ENCODE results near the gene PPP1R1C. TPM values are rescaled to one million over a fixed set of nuclear protein-coding genes. Genes with fewer than 3 reads are reported as not detected.

The PPP1R1C gene
- total and polyA plus RNA-seq, 2 experiments from 2014 or later = 3.5 to 18.8 TPM

GRCh38 chr2:182048621-182049020, 63.0 kb downstream of the PPP1R1C start:
- peaks cover 2% of the 10 kb centered on the region for H3K27me3 Mint-ChIP-seq (ENCODE audit: insufficient read depth, low read depth, poor library complexity)

More at GRCh38 chr2:182048621-182049020, 63.0 kb downstream of the PPP1R1C start:
- no peak overlapping the region for H3K27ac Mint-ChIP-seq
- H2AFZ ChIP-seq = no peak overlapping the region
- no peaks in the 10 kb centered on the region for H3K36me3 Mint-ChIP-seq (ENCODE audit: low read depth)
- H3F3A ChIP-seq (replicated peaks; ENCODE audit: low read depth) = no peaks in the 10 kb centered on the region
- H4K20me1 ChIP-seq (replicated peaks; ENCODE audit: insufficient read depth) = no peaks in the 10 kb centered on the region
- H3K4me3 ChIP-seq = no peak overlapping the region
- no peak overlapping the region for H3K27ac ChIP-seq (ENCODE audit: low read depth)
- no peak for DNase-seq (ENCODE audit: low spot score)
- no peaks in the 10 kb centered on the region for H3K36me3 ChIP-seq (ENCODE audit: insufficient read depth)
- 0 out of 2 replicates have a peak, but pooled peaks cover 3% of the 10 kb centered on the region for H3K4me1 ChIP-seq (ENCODE audit: insufficient read depth)
- no peak overlapping the region for H3K4me2 ChIP-seq
- H3K4me3 Mint-ChIP-seq = no peak overlapping the region
- peaks cover 11% of the 10 kb centered on the region; the same call in 2 of the 3 replicates for H3K4me1 Mint-ChIP-seq
- ATAC-seq = no peak
- no peak for TF ChIP-seq ZNF114 (CRISPR knock-in tag; IDR thresholded peaks at IDR 0.05)
- TF ChIP-seq STAT1 (IDR thresholded peaks at IDR 0.05; ENCODE audit: unreplicated experiment) = no peak
- TF ChIP-seq NANOG (IDR thresholded peaks at IDR 0.05; ENCODE audit: borderline replicate concordance) = no peak
- no peak for TF ChIP-seq JUNB (IDR thresholded peaks at IDR 0.05; ENCODE audit: unreplicated experiment)
- no peak for TF ChIP-seq REST (IDR thresholded peaks at IDR 0.05; ENCODE audit: unreplicated experiment)
- TF ChIP-seq, protein P1, sequence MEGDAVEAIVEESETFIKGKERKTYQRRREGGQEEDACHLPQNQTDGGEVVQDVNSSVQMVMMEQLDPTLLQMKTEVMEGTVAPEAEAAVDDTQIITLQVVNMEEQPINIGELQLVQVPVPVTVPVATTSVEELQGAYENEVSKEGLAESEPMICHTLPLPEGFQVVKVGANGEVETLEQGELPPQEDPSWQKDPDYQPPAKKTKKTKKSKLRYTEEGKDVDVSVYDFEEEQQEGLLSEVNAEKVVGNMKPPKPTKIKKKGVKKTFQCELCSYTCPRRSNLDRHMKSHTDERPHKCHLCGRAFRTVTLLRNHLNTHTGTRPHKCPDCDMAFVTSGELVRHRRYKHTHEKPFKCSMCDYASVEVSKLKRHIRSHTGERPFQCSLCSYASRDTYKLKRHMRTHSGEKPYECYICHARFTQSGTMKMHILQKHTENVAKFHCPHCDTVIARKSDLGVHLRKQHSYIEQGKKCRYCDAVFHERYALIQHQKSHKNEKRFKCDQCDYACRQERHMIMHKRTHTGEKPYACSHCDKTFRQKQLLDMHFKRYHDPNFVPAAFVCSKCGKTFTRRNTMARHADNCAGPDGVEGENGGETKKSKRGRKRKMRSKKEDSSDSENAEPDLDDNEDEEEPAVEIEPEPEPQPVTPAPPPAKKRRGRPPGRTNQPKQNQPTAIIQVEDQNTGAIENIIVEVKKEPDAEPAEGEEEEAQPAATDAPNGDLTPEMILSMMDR (conservative IDR thresholded peaks at IDR 0.05; ENCODE audit: low read depth in 2 of 2) = no peak
- no peak for TF ChIP-seq POLR2AphosphoS5 (IDR thresholded peaks at IDR 0.05; ENCODE audit: low read depth)
- no peak for TF ChIP-seq EZH2phosphoT487 (IDR thresholded peaks at IDR 0.05; ENCODE audit: unreplicated experiment)
- no peak for TF ChIP-seq ZNF331 (CRISPR knock-in tag; IDR thresholded peaks at IDR 0.05; ENCODE audit: low read depth)
- TF ChIP-seq EZH2 (IDR thresholded peaks at IDR 0.05; ENCODE audit: low read depth, unreplicated experiment) = no peak
- TF ChIP-seq, protein P2, sequence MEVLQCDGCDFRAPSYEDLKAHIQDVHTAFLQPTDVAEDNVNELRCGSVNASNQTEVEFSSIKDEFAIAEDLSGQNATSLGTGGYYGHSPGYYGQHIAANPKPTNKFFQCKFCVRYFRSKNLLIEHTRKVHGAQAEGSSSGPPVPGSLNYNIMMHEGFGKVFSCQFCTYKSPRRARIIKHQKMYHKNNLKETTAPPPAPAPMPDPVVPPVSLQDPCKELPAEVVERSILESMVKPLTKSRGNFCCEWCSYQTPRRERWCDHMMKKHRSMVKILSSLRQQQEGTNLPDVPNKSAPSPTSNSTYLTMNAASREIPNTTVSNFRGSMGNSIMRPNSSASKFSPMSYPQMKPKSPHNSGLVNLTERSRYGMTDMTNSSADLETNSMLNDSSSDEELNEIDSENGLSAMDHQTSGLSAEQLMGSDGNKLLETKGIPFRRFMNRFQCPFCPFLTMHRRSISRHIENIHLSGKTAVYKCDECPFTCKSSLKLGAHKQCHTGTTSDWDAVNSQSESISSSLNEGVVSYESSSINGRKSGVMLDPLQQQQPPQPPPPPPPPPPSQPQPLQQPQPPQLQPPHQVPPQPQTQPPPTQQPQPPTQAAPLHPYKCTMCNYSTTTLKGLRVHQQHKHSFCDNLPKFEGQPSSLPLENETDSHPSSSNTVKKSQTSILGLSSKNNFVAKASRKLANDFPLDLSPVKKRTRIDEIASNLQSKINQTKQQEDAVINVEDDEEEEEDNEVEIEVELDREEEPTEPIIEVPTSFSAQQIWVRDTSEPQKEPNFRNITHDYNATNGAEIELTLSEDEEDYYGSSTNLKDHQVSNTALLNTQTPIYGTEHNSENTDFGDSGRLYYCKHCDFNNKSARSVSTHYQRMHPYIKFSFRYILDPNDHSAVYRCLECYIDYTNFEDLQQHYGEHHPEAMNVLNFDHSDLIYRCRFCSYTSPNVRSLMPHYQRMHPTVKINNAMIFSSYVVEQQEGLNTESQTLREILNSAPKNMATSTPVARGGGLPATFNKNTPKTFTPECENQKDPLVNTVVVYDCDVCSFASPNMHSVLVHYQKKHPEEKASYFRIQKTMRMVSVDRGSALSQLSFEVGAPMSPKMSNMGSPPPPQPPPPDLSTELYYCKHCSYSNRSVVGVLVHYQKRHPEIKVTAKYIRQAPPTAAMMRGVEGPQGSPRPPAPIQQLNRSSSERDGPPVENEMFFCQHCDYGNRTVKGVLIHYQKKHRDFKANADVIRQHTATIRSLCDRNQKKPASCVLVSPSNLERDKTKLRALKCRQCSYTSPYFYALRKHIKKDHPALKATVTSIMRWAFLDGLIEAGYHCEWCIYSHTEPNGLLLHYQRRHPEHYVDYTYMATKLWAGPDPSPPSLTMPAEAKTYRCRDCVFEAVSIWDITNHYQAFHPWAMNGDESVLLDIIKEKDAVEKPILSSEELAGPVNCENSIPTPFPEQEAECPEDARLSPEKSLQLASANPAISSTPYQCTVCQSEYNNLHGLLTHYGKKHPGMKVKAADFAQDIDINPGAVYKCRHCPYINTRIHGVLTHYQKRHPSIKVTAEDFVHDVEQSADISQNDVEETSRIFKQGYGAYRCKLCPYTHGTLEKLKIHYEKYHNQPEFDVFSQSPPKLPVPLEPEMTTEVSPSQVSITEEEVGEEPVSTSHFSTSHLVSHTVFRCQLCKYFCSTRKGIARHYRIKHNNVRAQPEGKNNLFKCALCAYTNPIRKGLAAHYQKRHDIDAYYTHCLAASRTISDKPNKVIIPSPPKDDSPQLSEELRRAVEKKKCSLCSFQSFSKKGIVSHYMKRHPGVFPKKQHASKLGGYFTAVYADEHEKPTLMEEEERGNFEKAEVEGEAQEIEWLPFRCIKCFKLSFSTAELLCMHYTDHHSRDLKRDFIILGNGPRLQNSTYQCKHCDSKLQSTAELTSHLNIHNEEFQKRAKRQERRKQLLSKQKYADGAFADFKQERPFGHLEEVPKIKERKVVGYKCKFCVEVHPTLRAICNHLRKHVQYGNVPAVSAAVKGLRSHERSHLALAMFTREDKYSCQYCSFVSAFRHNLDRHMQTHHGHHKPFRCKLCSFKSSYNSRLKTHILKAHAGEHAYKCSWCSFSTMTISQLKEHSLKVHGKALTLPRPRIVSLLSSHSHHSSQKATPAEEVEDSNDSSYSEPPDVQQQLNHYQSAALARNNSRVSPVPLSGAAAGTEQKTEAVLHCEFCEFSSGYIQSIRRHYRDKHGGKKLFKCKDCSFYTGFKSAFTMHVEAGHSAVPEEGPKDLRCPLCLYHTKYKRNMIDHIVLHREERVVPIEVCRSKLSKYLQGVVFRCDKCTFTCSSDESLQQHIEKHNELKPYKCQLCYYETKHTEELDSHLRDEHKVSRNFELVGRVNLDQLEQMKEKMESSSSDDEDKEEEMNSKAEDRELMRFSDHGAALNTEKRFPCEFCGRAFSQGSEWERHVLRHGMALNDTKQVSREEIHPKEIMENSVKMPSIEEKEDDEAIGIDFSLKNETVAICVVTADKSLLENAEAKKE (CRISPR knock-in tag; IDR thresholded peaks at IDR 0.05) = no peak
- TF ChIP-seq CREB1 (CRISPR knock-in tag; IDR thresholded peaks at IDR 0.05; ENCODE audit: low read depth) = no peak
- TF ChIP-seq ETS1 (IDR thresholded peaks at IDR 0.05) = no peak
- H3K9me2 ChIP-seq (ENCODE audit: insufficient read depth) = no peaks in the 10 kb centered on the region
- no peaks in the 10 kb centered on the region for H3K9me3 Mint-ChIP-seq
- no peaks in the 10 kb centered on the region for H3K79me2 ChIP-seq (replicated peaks; ENCODE audit: insufficient read depth)
- H3K27me3 ChIP-seq (ENCODE audit: insufficient read depth) = no peaks in the 10 kb centered on the region

Data from GM23338 (cell line).